GM11168 (cell line): ENCODE data around the gene SPON2.

Experiments used
- in situ Hi-C: fragments of 300-500 bp; cut with MboI; formaldehyde crosslinking; loops from one replicate; pipeline ENCODE4 v1.12.0; 2022; ENCODE audit warnings: low sequenced_read_pairs; ENCODE audit not compliant: unreplicated experiment

Gene SPON2

GRCh38 chr4:1176398-1177273 lies 4.3 kb upstream of the SPON2 start:
- in situ Hi-C loops, result no loop called here

GRCh38 chr4:1175635-1176229 lies 3.3 kb upstream of the SPON2 start:
- in situ Hi-C loops, result no loop called here

GRCh38 chr4:1174941-1175634 lies 2.7 kb upstream of the SPON2 start:
- in situ Hi-C loops, result no loop called here

- in situ Hi-C loops, result no loop called here
Observed at GRCh38 chr4:1172971-1173757, 781 bp upstream of the SPON2 start.

GRCh38 chr4:1171311-1172227 lies 814 bp downstream of the SPON2 start:
- in situ Hi-C loops, result no loop called here

- in situ Hi-C loops, result no loop called here
Observed at GRCh38 chr4:1170976-1171310, 1.4 kb downstream of the SPON2 start.

- in situ Hi-C loops, result no loop called here
Observed at GRCh38 chr4:1170156-1170975, 2.0 kb downstream of the SPON2 start.

- in situ Hi-C loops, result loop anchor here (10.0 kb wide), 1 partner anchor 95 kb away; no protein-coding TSS in a partner anchor
Observed at GRCh38 chr4:1169691-1170096, 2.7 kb downstream of the SPON2 start.

- in situ Hi-C loops, result loop anchor here (10.0 kb wide), 1 partner anchor 96 kb away; no protein-coding TSS in a partner anchor
Observed at GRCh38 chr4:1169171-1169671, 3.2 kb downstream of the SPON2 start.

- in situ Hi-C loops, result loop anchor here (10.0 kb wide), 1 partner anchor 96 kb away; no protein-coding TSS in a partner anchor
Observed at GRCh38 chr4:1168191-1169101, 3.9 kb downstream of the SPON2 start.

- in situ Hi-C loops, result loop anchor here (10.0 kb wide), 1 partner anchor 97 kb away; no protein-coding TSS in a partner anchor
Observed at GRCh38 chr4:1167244-1167949, 5.0 kb downstream of the SPON2 start.

- in situ Hi-C loops, result loop anchor here (10.0 kb wide), 1 partner anchor 98 kb away; no protein-coding TSS in a partner anchor
Observed at GRCh38 chr4:1166509-1167243, 5.7 kb downstream of the SPON2 start.

GRCh38 chr4:1164956-1165545 lies 7.3 kb downstream of the SPON2 start:
- in situ Hi-C loops, result loop anchor here (10.0 kb wide), 1 partner anchor 100 kb away; no protein-coding TSS in a partner anchor

GRCh38 chr4:1164444-1164843 lies 7.9 kb downstream of the SPON2 start:
- in situ Hi-C loops, result loop anchor here (10.0 kb wide), 1 partner anchor 100 kb away; no protein-coding TSS in a partner anchor

- in situ Hi-C loops, result loop anchor here (10.0 kb wide), 1 partner anchor 101 kb away; no protein-coding TSS in a partner anchor
Observed at GRCh38 chr4:1164040-1164439, 8.3 kb downstream of the SPON2 start.
